ENCODE measurements around the gene GPR84. TPM values are rescaled to one million over a fixed set of nuclear protein-coding genes. Genes with fewer than 3 reads are reported as not detected.
A peak's percentile ranks its signal among the peaks of the same experiment; 100 is the strongest.

The GPR84 gene
- polyA plus RNA-seq, 3 donors, result 2.4 to 14.2 (median 5.6) TPM

GRCh38 chr12:54397157-54397556 lies 32.9 kb upstream of the GPR84 start:
- H3K27ac Mint-ChIP-seq, result peak overlapping the region in 3 of 7 donors; percentile 12 to 79 (median 61)
- DNase-seq, result no peak
- Histone ChIP-seq H3K27ac (ENCODE audit: low read depth in 1 of 2, low read length in 2 of 2) (peak overlapping the region in 1 of 2 donors; percentile 33), H3K36me3 (replicated peaks in 1 of 2; ENCODE audit: control insufficient read depth in 1 of 2, insufficient read depth in 2 of 2, low read length in 2 of 2) (peaks cover 73 to 78% of the 10 kb centered on the region in 2 donors), H3K9me3 (replicated peaks in 1 of 2; ENCODE audit: control insufficient read depth in 1 of 2, insufficient read depth in 1 of 2, low read length in 2 of 2) (no peaks in the 10 kb centered on the region), H3K4me1 (ENCODE audit: control insufficient read depth in 1 of 2, insufficient read depth in 2 of 2, low read length in 2 of 2) (peaks cover 29 to 36% of the 10 kb centered on the region in 2 donors), H3K4me3 (replicated peaks in 1 of 3; ENCODE audit: low read depth in 2 of 3, low read length in 3 of 3) (no peak overlapping the region), H4K20me1 (ENCODE audit: insufficient read depth, low read length) (peaks cover 74% of the 10 kb centered on the region), H3K27me3 (ENCODE audit: control insufficient read depth in 2 of 2, insufficient read depth in 2 of 2, low read length in 2 of 2) (no peaks in the 10 kb centered on the region), H2AFZ (ENCODE audit: insufficient read depth, low read depth, low read length, poor library complexity, severe bottlenecking) (no peak overlapping the region), H3K79me2 (ENCODE audit: insufficient read depth, low read length) (peaks cover 24% of the 10 kb centered on the region), H3K4me2 (replicated peaks; ENCODE audit: extremely low read depth, low read length, poor library complexity, severe bottlenecking) (no peak overlapping the region), H3K9ac (ENCODE audit: insufficient read depth, low read length, poor library complexity, severe bottlenecking) (no peak overlapping the region)
- intact Hi-C loops (cut with micrococcal nuclease), result no loop called here
- TF ChIP-seq CTCF (IDR thresholded peaks at IDR 0.05), result no peak
- H3K4me1 Mint-ChIP-seq, result peaks cover 30% of the 10 kb centered on the region
- H3K9me3 Mint-ChIP-seq, result peaks cover 0 to 5% (median 0%) of the 10 kb centered on the region in 7 donors
- peaks cover 79 to 96% of the 10 kb centered on the region in 2 donors for H3K36me3 Mint-ChIP-seq
- no peaks in the 10 kb centered on the region for H3K27me3 Mint-ChIP-seq (ENCODE audit: low read depth in 3 of 3)
- H3K4me3 Mint-ChIP-seq, result no peak overlapping the region
- WGBS (ENCODE audit: insufficient coverage), result no CpG with 5 or more reads among the region's 1 CpG

GRCh38 chr12:54395545-54395944 lies 31.3 kb upstream of the GPR84 start:
- peaks cover 57 to 62% of the 10 kb centered on the region in 2 donors for H3K36me3 ChIP-seq (replicated peaks in 1 of 2; ENCODE audit: control insufficient read depth in 1 of 2, insufficient read depth in 2 of 2, low read length in 2 of 2)
- no peak overlapping the region for H3K9ac ChIP-seq (ENCODE audit: insufficient read depth, low read length, poor library complexity, severe bottlenecking)
- H4K20me1 ChIP-seq (ENCODE audit: insufficient read depth, low read length), result peaks cover 58% of the 10 kb centered on the region
- H3K4me1 ChIP-seq (ENCODE audit: control insufficient read depth in 1 of 2, insufficient read depth in 2 of 2, low read length in 2 of 2), result peaks cover 44 to 52% of the 10 kb centered on the region in 2 donors
- intact Hi-C loops (cut with micrococcal nuclease), result no loop called here
- DNase-seq, result no peak
- no peak overlapping the region for H2AFZ ChIP-seq (ENCODE audit: insufficient read depth, low read depth, low read length, poor library complexity, severe bottlenecking)
- no peak overlapping the region for H3K4me3 ChIP-seq (replicated peaks in 1 of 3; ENCODE audit: low read depth in 2 of 3, low read length in 3 of 3)
- Mint-ChIP-seq H3K4me3 (no peak overlapping the region), H3K4me1 (peaks cover 41% of the 10 kb centered on the region), H3K9me3 (peaks cover 0 to 2% (median 0%) of the 10 kb centered on the region in 7 donors), H3K36me3 (peaks cover 67 to 86% of the 10 kb centered on the region in 2 donors), H3K27ac (peak overlapping the region in 6 of 7 donors; percentile 43 to 98 (median 64)), H3K27me3 (ENCODE audit: low read depth in 3 of 3) (no peaks in the 10 kb centered on the region)
- peaks cover 29% of the 10 kb centered on the region for H3K79me2 ChIP-seq (ENCODE audit: insufficient read depth, low read length)
- no peak overlapping the region for H3K4me2 ChIP-seq (replicated peaks; ENCODE audit: extremely low read depth, low read length, poor library complexity, severe bottlenecking)
- no peaks in the 10 kb centered on the region for H3K9me3 ChIP-seq (replicated peaks in 1 of 2; ENCODE audit: control insufficient read depth in 1 of 2, insufficient read depth in 1 of 2, low read length in 2 of 2)
- no peak for TF ChIP-seq CTCF (IDR thresholded peaks at IDR 0.05)
- H3K27ac ChIP-seq (ENCODE audit: low read depth in 1 of 2, low read length in 2 of 2), result peak overlapping the region in 1 of 2 donors; percentile 92
- H3K27me3 ChIP-seq (ENCODE audit: control insufficient read depth in 2 of 2, insufficient read depth in 2 of 2, low read length in 2 of 2), result no peaks in the 10 kb centered on the region

All from CD14-positive monocyte (primary cell).